ENCODE data around the gene OR2L8. TPM values are rescaled to one million over a fixed set of nuclear protein-coding genes. Genes with fewer than 3 reads are reported as not detected.

Gene OR2L8
- total and polyA plus RNA-seq, 2 of the 4 experiments (the other 2 are of a cell fraction) = not detected

DNA sequence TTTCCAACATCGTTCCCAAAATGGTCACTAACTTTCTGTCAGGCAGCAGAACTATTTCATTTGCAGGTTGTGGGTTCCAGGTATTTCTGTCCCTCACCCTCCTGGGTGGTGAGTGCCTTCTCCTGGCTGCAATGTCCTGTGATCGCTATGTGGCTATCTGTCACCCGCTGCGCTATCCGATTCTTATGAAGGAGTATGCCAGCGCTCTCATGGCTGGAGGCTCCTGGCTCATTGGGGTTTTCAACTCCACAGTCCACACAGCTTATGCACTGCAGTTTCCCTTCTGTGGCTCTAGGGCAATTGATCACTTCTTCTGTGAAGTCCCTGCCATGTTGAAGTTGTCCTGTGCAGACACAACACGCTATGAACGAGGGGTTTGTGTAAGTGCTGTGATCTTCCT is 14.7 kb upstream of the OR2L8 start:
- dilution Hi-C loops (cut with HindIII; ENCODE audit: low sequenced_read_pairs, unreplicated experiment) = no loop called here
- ChIA-PET CTCF (no interaction called here), POLR2A (ENCODE audit: unreplicated experiment) (no interaction called here)
- no peak overlapping the region for H2AK5ac ChIP-seq (ENCODE audit: low read depth, low read length)
- no CpG with 5 or more reads among the region's 8 CpGs for WGBS, 2 experiments (ENCODE audit: extremely low coverage in 2 of 2, insufficient read length in 1 of 2)
- no peak overlapping the region for H3K18ac ChIP-seq (ENCODE audit: low read depth, low read length)
- H4K8ac ChIP-seq (ENCODE audit: low read depth in 2 of 2, low read length in 2 of 2) = no peak overlapping the region
- in situ Hi-C loops (cut with MboI; ENCODE audit: low sequenced_read_pairs) = no loop called here
- H3K4me1 ChIP-seq (ENCODE audit: control insufficient read depth, insufficient read depth, low read length) = no peaks in the 10 kb centered on the region
- DNase-seq = no peak
- no peak overlapping the region for H2BK20ac ChIP-seq (ENCODE audit: low read depth, low read length)
- H3K79me1 ChIP-seq (ENCODE audit: low read depth in 1 of 2, low read length in 2 of 2) = no peaks in the 10 kb centered on the region
- no peaks in the 10 kb centered on the region for H3K27me3 ChIP-seq (ENCODE audit: control insufficient read depth, insufficient read depth, low read length)
- peaks cover 15% of the 10 kb centered on the region; the same call in 1 of the 2 replicates for H3K9me3 ChIP-seq (ENCODE audit: control insufficient read depth, insufficient read depth, low read length)
- H3K4ac ChIP-seq (ENCODE audit: low read depth, low read length) = no peak overlapping the region
- ATAC-seq (ENCODE audit: low read depth) = no peak
- no TSS peak for BruUV-seq (replicated peaks)
- no peak overlapping the region for H2AK9ac ChIP-seq (replicated peaks; ENCODE audit: low read depth, low read length, poor library complexity)
- no peak overlapping the region for H3K4me3 ChIP-seq (ENCODE audit: insufficient read depth, low read depth, low read length)
- H2BK5ac ChIP-seq (ENCODE audit: low read depth, low read length, poor library complexity, severe bottlenecking) = no peak overlapping the region
- no peak overlapping the region for H4K5ac ChIP-seq (ENCODE audit: low read depth, low read length)
- no peaks in the 10 kb centered on the region for H4K20me1 ChIP-seq (ENCODE audit: insufficient read depth, low read length)
- no peak overlapping the region for H3K14ac ChIP-seq (replicated peaks; ENCODE audit: low read depth, low read length)
- no peak overlapping the region for H2BK15ac ChIP-seq (ENCODE audit: low read depth, low read length)
- H3K56ac ChIP-seq (ENCODE audit: extremely low read depth, insufficient read depth, low read length) = no peak overlapping the region
- intact Hi-C loops (cut with micrococcal nuclease) = no loop called here
- no peak overlapping the region for H2BK120ac ChIP-seq (ENCODE audit: low read depth, low read length)
- no peak overlapping the region for H3K23ac ChIP-seq (ENCODE audit: low read depth, low read length)
- H3K36me3 ChIP-seq (ENCODE audit: control insufficient read depth, insufficient read depth, low read length) = no peaks in the 10 kb centered on the region
- TF ChIP-seq POLR2A (IDR thresholded peaks at IDR 0.05; ENCODE audit: low read depth, low read length) (no peak), MAZ (IDR thresholded peaks at IDR 0.05; ENCODE audit: borderline replicate concordance, low read depth, low read length) (no peak), FOS (IDR thresholded peaks at IDR 0.05; ENCODE audit: low read depth, low read length) (no peak), CHD1 (IDR thresholded peaks at IDR 0.05; ENCODE audit: low read depth, low read length) (no peak), MXI1 (IDR thresholded peaks at IDR 0.05; ENCODE audit: borderline replicate concordance, low read depth, low read length) (no peak), RAD21 (IDR thresholded peaks at IDR 0.05; ENCODE audit: low read length) (no peak), ELK1 (IDR thresholded peaks at IDR 0.05; ENCODE audit: borderline replicate concordance, low read depth, low read length) (no peak), MAFK (IDR thresholded peaks at IDR 0.05; ENCODE audit: low read depth, low read length) (no peak)
- TF ChIP-seq, protein P1, sequence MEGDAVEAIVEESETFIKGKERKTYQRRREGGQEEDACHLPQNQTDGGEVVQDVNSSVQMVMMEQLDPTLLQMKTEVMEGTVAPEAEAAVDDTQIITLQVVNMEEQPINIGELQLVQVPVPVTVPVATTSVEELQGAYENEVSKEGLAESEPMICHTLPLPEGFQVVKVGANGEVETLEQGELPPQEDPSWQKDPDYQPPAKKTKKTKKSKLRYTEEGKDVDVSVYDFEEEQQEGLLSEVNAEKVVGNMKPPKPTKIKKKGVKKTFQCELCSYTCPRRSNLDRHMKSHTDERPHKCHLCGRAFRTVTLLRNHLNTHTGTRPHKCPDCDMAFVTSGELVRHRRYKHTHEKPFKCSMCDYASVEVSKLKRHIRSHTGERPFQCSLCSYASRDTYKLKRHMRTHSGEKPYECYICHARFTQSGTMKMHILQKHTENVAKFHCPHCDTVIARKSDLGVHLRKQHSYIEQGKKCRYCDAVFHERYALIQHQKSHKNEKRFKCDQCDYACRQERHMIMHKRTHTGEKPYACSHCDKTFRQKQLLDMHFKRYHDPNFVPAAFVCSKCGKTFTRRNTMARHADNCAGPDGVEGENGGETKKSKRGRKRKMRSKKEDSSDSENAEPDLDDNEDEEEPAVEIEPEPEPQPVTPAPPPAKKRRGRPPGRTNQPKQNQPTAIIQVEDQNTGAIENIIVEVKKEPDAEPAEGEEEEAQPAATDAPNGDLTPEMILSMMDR (conservative IDR thresholded peaks at IDR 0.05; ENCODE audit: low read depth, low read length) = no peak
- no peak overlapping the region for H3K9ac ChIP-seq (ENCODE audit: low read depth, low read length)
- no peak overlapping the region for H2AFZ ChIP-seq (replicated peaks; ENCODE audit: low read length, poor library complexity)
- no peak overlapping the region for H3K27ac ChIP-seq (ENCODE audit: insufficient read depth, low read length)
- H4K91ac ChIP-seq (ENCODE audit: insufficient read depth, low read depth, low read length) = no peak overlapping the region
- no peak overlapping the region for H3K4me2 ChIP-seq (ENCODE audit: low read depth, low read length)
- H3K9me1 ChIP-seq (ENCODE audit: insufficient read depth, low read length) = no peaks in the 10 kb centered on the region

Data from IMR-90 (cell line).